LoVo (cell line): Measurements from ENCODE around the gene ST6GALNAC5.
"Not testable (repeated sequence)": the region's sequence is repeated elsewhere in the genome, so short reads cannot be mapped to it uniquely, and the experiment has no call there.

Source experiments
- DNase-seq: peaks from one replicate; pipeline ENCODE4 v3.0.0-alpha.2; 2016; ENCODE audit warnings: low spot score

ST6GALNAC5 gene

DNA sequence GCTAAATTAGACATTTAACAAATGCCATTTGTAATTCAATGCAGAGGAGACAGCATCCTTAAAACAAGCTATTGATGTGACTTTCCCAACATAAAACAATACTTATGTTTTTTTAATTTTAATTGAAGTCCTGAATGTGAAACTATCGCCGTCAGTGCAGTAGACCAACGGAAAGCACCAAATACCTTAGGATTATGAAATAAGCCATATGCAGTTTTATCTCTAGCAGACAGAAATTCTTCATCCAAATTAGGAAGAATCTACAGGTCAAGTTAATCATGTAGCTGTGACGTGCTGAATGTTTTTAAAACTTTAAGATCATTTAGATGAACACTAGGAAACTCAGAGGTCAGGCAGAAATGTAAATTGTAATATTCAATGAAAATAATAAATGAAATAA is 714 bp upstream of the ST6GALNAC5 start:
- DNase-seq: no peak

DNA sequence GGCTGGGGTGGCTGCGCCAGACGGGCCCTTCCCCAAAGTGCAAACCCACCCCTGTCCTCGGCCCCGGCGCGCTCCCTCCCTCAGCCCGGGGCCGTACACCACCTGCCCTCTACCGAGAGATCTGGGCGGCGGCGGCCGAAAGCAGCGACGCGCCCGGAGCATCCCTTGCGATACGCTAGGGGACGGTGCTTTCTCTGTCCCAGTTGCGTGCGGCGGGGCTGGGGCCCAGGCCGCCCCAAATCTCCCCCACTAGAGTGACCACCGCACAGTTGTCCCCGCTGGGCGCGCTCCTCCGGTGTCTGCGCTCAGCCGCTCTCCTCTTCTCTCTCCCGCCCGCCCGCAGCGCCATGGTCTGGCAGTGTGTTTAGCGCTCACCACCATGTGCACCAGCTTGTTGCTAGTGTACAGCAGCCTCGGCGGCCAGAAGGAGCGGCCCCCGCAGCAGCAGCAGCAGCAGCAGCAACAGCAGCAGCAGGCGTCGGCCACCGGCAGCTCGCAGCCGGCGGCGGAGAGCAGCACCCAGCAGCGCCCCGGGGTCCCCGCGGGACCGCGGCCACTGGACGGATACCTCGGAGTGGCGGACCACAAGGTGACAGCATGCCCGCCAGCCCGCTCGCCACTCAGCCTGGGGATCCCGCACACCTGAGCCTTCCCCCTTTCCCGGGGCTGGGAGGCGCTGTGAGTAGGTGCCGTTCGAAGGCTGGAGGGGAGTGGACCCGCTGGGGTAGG is 1.0 kb downstream of the ST6GALNAC5 start:
- no peak for DNase-seq

DNA sequence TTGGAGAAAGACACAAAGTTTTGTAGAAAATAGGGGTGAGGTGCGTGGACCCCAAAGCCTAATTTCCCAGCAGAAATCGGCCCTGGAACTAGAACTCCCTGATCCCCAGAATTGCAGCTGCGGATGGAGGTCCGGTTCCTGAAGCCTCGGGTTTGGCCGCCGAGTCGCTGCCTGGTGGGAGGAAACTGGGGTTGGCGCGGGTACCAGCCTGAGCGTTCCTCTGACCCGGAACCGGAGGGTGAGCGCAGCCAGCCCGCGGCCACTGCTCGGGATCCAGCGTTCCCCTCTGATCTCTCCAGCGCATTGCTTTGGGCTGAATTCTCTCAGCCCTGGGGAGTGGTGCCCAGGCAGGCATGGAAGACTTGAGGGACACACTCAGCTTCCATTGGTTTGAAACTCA is 1.6 kb downstream of the ST6GALNAC5 start:
- no peak for DNase-seq

DNA sequence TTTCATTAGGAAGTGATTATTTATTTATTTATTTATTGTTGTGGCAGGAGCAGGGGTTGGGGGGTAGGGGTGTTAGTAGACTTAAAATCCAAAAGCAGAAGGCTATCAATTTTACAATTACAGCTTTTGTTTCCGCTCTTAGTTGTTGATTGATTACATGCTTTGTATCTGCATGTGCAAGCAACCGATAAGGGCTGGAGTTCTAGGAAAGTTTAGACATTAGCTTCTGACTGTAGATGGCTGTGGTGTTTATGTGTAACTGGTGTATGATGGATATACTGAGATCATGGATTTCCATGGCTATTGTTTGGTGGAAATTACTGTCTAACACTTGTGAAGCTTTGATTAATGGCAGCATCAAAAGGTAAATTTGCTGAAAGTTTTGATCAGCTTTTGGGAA is 2.8 kb downstream of the ST6GALNAC5 start:
- no peak for DNase-seq

DNA sequence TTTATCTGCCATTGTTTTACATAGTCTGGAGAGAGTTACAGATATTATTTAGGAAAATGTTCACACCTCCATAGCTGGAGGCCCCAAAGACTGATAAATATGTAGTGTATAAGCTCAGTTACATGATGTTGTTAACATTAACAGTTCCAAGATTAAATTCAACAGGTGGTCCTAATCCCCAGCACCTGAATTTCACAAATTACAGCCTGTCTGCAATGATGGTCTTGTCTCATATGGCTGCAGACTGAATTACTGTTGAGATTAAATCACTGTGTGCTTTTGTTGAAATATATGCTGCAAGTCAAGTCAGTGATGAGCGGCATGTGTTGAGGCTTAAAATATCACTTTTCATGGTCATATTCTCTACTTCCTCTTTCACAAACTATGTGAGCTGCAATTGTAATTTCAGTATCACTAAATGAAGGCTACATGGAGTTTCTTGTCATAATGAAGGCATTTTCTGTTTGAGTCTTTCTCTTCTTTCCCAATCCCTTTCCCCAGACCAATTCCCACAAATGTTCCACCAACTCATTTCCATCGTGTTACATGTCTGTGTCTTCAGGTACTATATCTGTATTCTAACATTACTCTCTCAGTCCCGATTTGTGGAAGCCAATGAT is 4.2 kb downstream of the ST6GALNAC5 start:
- no peak for DNase-seq

DNA sequence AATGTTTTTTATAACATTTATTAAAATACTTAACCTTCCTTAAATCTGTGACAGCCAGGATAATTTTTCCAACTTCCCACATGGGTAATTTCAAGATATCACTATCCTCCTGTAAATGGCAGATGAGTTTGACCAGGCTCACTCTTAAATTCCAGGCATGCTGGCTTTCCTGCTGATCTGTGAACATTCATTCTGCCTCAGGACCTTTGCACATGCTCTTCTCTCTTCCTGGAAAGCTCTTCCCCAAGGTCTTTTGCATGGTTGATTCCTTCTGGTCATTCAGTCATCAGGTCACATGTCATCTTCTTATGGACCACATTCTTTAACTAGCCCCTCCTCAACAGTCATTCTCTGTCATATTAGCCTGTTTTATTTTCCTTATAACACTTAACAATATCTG is 5.7 kb downstream of the ST6GALNAC5 start:
- no peak for DNase-seq

DNA sequence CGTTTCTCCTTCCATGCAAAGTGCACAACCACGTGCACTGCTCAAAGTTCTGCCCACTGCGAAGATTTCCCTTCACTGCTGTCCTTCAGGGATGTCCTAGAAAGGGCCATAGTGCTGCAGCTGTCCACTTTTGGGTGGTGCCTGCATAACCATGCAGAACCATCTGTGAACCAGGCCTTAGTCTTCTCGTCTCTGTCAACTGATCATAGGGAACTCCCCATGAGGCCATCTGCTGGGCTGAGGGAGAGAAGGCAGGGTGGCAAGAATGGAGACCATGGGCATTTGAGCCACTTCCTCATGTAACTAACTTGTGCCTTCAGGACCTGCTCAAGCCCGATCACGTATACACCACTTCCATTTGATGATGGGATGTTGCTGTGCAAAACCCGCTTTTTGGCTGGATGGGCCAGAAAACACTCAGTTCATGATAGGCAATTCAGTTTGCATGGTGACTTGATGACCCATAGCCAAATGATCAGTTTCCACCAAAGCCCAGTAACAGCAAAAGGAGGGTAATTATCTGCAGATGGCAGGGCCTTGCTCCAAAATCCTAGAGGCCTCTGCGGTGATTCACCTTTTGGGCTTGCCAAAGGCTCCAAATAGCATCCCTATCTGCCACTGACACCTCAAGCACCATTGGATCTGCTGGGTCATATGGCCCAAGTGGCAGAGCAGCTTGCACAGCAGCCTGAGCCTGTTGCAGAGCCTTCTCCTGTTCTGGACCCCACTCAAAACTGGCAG is 9.5 kb downstream of the ST6GALNAC5 start:
- DNase-seq: no peak

DNA sequence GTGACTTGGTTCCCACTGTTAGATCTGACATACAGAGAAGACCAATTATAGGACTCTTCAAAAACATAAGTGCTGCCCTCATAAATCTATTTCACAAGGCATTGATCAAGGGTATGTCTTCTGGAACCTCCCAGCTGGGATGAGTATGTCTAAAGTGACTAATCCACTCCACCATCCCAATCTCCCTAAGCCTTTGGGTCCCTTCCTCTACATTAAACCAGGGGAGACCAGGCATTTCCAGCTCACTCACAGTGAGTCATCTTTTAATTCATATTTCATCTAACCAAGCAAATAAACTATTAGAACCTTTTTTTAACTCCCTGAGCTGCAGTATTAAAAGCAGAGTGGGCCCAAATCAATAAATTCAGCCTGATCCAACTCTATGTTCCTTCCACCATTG is 11.7 kb downstream of the ST6GALNAC5 start:
- DNase-seq: not testable (repeated sequence)

DNA sequence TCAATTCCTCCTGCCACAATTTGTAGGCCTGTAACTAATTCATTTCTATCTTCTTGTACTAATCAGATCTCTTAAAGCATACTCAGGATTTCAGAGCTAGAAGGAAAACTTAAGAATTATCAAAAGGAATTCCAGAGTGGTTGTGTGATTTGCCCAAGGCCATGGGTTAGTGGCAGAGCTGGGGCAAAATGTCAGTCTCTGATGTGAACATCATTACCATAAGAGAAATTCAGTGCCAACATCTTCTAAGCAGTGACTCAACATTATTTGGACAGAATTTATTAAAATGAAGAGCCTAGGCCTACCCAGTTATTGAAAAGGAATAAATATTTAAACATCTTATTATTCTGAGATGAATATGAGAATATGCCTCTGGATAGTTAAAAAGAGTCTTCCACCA is 14.5 kb downstream of the ST6GALNAC5 start:
- no peak for DNase-seq

DNA sequence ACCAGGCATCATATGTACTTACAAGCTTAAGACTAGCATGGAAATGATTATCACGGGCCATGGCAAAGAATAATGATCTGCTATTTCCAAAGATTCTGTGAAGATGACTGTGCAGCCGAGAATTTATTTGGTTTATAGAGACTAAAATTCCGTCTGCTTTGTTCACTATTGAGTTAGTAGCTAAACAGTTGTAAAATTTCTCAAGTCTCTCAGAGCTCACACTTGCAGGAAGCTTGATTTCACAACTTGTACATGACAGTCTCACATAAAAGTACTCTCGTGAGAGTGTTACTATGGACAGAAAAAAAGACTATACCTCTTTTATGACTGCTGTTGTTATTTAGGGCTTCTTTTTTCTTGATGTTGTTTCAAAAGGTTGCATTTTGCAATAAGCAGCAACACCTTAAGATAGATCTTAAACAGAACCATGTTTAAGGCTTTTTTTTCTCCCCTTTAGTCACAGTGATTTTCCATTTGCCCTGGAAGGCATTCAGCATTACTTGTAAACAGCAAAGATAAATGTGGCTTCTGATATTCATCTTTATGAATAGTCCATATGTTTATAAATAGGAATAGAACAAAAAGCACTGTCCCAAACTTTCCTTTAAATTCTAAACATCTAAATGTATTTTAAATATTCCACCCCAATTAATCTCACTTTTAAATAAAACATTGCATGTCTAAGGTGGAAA is 24.8 kb downstream of the ST6GALNAC5 start:
- DNase-seq: no peak

DNA sequence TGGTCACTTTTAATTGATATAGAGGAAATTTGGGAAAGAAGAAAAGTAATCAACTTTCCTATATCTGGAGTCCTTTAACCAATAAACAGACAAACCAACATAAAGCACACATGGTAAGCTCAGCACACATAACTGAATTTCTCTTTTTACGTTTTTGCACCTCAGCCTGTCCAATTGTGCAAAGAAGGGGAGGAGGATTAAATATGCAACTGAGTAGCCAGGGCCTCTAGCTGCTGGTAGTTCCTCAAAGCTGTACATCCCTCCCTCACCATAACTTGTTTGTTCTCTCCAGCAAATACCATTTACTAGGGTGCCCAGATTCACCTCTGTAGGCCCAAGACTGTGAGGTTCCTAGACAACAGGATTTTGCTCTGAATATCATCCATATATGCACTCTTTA is 25.4 kb downstream of the ST6GALNAC5 start:
- DNase-seq: no peak

DNA sequence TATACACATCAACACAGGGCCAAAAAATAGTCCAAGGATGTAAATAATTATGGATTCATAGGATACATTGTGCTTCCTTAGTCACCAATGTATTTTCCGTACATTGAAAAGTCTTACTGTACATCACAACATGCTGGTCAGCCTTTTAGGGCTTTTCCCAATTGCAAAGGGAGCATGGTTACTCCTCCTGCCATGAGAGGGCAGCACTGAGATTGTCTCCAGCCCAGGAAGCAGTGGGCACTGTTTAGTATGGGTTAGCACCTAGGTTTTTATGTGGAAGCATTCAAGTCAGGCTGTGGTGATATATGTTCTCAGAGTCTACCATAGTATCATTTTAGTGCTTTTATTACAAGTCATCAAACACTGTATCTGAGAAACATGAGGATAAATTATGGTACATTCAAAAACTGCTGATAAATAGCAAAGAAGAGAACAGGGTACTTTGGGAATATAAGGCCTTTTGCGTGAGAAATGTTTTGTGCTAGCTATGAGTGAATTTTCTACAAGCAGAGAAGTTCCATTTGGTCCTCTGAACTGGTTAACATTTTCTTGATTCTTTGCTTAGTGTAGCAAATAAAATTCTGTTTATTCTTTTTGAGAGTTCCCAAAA is 34.0 kb downstream of the ST6GALNAC5 start:
- peak; percentile 54 for DNase-seq

DNA sequence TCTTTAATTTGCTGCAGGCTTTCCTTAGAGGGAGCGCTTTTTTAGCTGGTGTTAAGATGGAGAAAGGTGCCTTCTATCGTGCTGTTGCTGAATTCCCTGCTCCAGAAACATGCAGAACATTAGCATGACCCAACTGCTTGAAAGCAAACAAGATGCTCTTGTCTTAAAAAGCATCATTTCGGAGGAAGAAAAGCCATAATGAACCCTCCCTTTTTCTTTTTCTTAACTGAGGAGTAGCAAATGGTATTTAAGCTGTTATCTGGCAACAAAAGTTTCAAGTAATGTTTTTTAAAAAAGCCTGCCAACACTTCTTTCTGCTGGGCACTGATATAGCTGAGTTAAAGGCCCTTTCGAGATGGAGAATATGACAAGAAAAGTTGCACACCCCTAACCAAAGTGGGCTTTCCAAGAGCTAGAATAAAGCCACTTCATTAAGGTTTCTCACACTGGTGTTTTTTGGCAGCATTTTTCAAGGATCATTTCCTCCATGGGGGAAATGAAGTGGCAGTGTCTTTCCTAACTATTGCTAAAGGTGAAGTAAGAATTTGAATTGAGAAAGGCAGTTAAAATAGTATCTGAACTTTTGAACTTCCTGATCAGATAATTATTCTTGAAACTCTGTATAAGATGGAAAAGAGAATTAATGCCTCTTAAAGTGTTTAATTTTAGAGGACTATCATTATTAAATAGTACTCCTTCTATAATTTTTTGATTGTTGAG is 38.8 kb downstream of the ST6GALNAC5 start:
- DNase-seq: no peak

DNA sequence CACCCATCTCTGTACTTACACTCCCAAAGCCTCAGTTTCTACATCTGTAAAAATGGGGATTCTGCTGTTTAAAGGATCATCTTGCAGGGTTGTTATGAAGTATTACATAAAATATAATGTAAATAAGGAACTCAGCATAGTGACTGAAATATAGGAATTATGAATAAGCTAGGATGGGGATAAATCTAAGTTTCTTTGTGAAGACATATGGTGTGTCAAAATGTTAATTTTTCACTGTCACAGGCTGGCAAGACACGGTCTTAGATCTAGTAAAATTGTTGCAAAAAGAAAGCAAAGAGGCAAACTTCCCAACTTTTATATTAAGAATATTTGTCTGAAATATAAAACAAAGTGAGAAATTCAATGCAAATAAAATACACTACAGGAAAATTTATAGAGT is 42.0 kb downstream of the ST6GALNAC5 start:
- no peak for DNase-seq

DNA sequence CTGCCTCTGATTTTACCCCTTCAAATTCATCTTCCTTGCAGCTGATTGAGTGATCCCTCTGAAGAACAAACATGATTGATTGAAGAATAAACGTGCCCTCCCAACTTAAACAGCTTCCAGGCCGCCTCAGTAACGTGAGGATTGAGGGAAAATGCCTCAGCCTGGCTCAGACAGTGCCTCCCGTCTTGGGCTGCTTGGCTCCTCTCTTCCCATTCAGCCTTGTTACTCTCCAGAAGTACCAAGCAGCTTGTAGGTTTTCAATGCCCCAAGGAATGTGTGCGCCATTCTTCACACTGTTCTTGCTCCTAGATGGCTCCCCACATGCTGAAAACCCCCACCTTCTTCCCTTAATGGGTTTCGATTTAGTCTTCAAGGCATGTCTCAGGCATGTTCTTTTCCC is 51.8 kb downstream of the ST6GALNAC5 start:
- DNase-seq: no peak

DNA sequence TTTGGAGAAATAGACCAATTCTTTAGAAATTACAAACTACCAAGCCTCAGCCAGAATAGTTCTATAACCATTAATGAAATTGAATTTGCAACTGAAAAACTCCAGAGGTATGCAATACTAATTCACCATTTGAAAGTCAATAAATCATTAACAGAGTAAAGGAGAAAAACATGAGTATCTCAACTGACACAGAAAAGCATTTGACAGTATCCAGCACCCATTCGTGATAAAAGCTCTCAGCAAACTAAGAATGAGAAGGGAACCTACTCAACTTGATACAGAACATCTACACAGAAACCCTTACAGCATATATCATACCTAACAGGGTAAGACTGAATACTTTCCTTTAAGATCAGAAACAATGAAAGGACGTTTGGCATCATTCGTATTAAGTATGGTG is 54.3 kb downstream of the ST6GALNAC5 start:
- no peak for DNase-seq

DNA sequence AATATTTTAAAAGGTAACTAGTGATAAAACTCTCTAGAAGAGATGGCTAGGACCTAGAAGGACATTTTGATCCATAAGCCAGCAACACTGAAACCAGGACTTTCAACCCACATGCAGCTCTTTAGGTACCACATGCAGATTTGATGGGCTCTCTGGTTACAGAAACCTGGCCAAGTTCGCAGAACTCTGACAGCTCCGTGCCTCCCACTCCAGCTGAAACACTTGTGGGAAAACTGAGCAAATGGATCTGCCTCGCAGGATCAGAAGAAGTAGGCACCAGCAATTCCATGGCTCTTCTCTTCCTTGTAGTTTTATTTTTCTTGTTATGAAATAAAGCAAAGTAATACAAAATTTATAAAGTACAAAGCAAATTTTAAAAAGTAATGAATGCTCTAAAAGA is 58.5 kb downstream of the ST6GALNAC5 start:
- DNase-seq: no peak

DNA sequence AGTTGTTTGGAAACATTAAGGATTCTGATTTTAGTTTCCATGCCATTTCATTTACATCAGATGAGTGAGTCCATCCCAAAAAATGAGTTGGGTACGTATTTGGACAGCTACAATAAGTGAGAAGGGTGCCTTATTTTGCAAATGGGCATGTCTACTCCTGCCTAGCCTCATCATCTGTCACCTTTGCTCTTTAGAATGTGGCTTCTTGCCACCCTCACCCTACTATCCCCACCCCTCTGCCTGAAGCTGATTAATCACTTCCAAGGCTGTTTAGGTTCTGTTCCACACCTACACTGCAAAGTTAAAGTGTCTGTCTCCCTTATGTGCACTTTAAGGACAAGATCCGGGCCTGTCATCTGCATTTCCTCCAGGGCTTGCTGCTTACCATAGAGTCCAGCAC is 61.2 kb downstream of the ST6GALNAC5 start:
- no peak for DNase-seq

DNA sequence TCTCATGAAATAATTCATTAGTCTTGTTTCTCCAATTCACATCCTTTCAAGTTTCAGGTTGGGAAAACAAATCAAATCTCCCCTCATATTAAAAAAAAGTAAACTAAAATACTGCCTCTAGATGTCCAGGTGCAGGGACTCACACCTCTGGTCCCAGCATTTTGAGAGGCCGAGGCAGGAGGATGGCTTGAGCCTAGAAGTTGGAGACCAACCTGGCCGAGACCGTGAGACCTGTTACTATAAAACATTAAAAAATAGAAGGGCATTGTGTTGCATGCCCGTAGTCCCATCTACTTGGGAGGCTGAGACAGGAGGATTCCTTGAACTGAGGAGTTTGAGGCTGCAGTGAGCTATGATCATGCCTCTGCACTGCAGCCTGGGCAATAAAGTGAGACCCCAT is 61.9 kb downstream of the ST6GALNAC5 start:
- no peak for DNase-seq

DNA sequence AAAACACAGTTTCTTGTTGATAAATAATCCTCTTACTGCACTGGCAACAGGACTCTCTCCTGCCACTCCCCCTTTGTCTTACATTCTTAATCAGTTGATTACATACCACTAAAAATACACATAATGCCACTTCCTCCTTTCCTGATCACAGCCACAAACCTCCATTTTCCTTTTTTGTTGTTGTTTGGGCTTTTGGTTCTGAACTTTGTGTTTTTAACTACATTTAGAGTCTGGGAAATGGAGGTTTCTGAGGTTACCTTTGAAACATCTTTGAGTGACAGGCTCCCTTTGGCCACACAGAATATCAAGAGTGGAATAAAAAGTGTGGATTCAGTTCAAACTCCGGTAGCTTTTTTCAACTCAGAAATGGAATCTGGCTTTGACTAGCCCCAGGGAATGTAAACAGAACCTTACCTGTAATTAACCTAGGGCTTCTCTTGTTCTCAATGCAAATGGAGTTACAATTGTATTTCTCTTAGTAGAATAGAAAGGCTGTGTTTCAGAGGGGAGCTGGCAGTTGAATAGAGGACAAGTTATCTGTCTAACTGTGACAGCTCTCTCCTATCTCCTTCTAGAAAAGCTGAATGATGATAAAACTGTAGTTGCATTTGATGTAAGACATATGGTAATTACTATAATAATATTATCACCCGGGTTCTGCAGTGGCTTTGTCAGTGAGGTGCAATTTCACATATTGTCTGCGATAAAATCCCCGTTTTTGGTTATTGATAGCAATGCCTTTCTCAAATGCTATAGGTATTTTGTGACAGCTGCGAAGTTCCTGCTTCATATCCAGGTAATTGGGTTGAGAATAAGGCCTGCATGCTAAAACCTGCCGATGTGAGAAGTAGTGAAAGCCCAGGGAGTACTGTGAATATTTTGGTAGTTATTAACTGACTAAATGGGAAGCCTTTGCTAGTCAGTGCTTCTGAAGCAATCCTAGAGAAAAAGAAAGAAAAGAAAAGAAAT is 66.9 kb downstream of the ST6GALNAC5 start:
- DNase-seq: no peak
